ENCODE data around the gene KSR2. TPM values are rescaled to one million over a fixed set of nuclear protein-coding genes. Genes with fewer than 3 reads are reported as not detected.

The KSR2 gene
- total and polyA plus RNA-seq, 2 of the 13 experiments (the other 11 are each of a cell fraction or from before 2014, with no cell fraction given), result 0.02 TPM; not detected in 1

DNA sequence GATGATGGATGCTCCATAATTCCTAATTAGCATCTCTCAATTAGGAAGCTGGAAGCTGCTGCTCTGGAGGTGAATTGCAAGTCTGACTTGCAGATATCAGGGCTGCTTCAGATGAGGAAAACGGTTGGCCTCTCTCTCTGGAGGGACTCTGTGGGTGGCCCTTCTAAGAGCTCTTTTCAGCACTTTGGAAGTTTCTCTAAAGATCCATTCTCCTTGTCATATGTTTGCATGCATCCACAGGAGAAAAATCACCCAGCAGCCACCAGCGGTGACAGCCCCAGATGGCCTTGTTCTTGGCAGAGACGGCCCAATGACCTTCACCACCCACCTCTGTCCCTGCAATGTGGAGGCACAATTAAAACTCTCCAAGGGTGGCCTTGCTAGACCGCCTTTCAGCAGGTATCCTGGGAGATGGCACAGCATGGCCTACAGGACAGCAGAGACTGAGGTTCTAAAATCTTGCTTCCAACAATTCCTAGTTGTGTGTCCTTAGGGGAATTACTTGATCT lies 42.3 kb downstream of the KSR2 start:
- no peaks in the 10 kb centered on the region for H3K9me3 ChIP-seq (ENCODE audit: low read length)
- H4K20me1 ChIP-seq (ENCODE audit: insufficient read depth, low read length), result no peaks in the 10 kb centered on the region
- H3K27ac ChIP-seq (ENCODE audit: extremely low read length, insufficient read depth, low read length), result no peak overlapping the region
- no peak for DNase-seq (ENCODE audit: low spot score)
- H3K36me3 ChIP-seq (replicated peaks in 1 of 2; ENCODE audit: control insufficient read depth in 1 of 2, insufficient read depth in 2 of 2, low read length in 2 of 2), result no peaks in the 10 kb centered on the region
- no peak for FAIRE-seq
- H3K9ac ChIP-seq (ENCODE audit: insufficient read depth, low read depth, low read length), result no peak overlapping the region
- in situ Hi-C loops (cut with HindIII; ENCODE audit: extremely low pct_ligation_motif_present, low pct_unique_long_range_greater_than_20kb), result no loop called here
- no peak overlapping the region for H3K4me3 ChIP-seq (replicated peaks in 1 of 3; ENCODE audit: insufficient read depth in 1 of 3, low read depth in 2 of 3, low read length in 3 of 3)
- intact Hi-C loops (cut with micrococcal nuclease; ENCODE audit: unreplicated experiment), result no loop called here
- H3K79me2 ChIP-seq (ENCODE audit: insufficient read depth, low read length), result no peaks in the 10 kb centered on the region
- 14% methylated on average over 4 of the region's 4 CpGs for WGBS (ENCODE audit: low lambda C conversion rate)
- ChIA-PET POLR2A (no interaction called here), CTCF (ENCODE audit: low intra/inter-chr PET ratio, low total read pairs) (no interaction called here)
- peaks cover 0 to 6% of the 10 kb centered on the region in 2 experiments; a peak in 1 of 5 replicates for H3K27me3 ChIP-seq (ENCODE audit: control insufficient read depth in 1 of 2, insufficient read depth in 2 of 2, low read length in 2 of 2)
- no peak for ATAC-seq
- no peaks in the 10 kb centered on the region for H3K4me1 ChIP-seq (ENCODE audit: insufficient read depth, low read length)
- TF ChIP-seq ZC3H4 (CRISPR knock-in tag; IDR thresholded peaks at IDR 0.05; ENCODE audit: borderline replicate concordance) (no peak), FOSL2 (CRISPR knock-in tag; IDR thresholded peaks at IDR 0.05) (no peak), SATB2 (CRISPR knock-in tag; IDR thresholded peaks at IDR 0.05) (no peak), TSC22D2 (CRISPR knock-in tag; IDR thresholded peaks at IDR 0.05; ENCODE audit: borderline replicate concordance) (no peak), MYNN (CRISPR knock-in tag; IDR thresholded peaks at IDR 0.05; ENCODE audit: low read depth) (no peak), THYN1 (CRISPR knock-in tag; IDR thresholded peaks at IDR 0.05; ENCODE audit: borderline replicate concordance, low read depth) (no peak), THAP11 (CRISPR knock-in tag; IDR thresholded peaks at IDR 0.05) (no peak), ZNF790 (CRISPR knock-in tag; IDR thresholded peaks at IDR 0.05; ENCODE audit: borderline replicate concordance) (no peak), NFATC3 (CRISPR knock-in tag; IDR thresholded peaks at IDR 0.05) (no peak)
- TF ChIP-seq, protein P1, sequence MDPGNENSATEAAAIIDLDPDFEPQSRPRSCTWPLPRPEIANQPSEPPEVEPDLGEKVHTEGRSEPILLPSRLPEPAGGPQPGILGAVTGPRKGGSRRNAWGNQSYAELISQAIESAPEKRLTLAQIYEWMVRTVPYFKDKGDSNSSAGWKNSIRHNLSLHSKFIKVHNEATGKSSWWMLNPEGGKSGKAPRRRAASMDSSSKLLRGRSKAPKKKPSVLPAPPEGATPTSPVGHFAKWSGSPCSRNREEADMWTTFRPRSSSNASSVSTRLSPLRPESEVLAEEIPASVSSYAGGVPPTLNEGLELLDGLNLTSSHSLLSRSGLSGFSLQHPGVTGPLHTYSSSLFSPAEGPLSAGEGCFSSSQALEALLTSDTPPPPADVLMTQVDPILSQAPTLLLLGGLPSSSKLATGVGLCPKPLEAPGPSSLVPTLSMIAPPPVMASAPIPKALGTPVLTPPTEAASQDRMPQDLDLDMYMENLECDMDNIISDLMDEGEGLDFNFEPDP (CRISPR knock-in tag; conservative IDR thresholded peaks at IDR 0.05), result no peak
- TF ChIP-seq, protein P2, sequence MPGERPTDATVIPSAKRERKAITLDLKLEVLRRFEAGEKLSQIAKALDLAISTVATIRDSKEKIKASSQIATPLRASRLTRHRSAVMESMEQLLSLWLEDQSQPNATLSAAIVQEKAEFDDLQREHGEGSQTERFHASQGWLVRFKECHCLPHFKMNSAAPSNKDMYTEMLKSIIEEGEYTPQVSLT (CRISPR knock-in tag; IDR thresholded peaks at IDR 0.05; ENCODE audit: borderline replicate concordance, low read depth), result no peak
- TF ChIP-seq, protein P3, sequence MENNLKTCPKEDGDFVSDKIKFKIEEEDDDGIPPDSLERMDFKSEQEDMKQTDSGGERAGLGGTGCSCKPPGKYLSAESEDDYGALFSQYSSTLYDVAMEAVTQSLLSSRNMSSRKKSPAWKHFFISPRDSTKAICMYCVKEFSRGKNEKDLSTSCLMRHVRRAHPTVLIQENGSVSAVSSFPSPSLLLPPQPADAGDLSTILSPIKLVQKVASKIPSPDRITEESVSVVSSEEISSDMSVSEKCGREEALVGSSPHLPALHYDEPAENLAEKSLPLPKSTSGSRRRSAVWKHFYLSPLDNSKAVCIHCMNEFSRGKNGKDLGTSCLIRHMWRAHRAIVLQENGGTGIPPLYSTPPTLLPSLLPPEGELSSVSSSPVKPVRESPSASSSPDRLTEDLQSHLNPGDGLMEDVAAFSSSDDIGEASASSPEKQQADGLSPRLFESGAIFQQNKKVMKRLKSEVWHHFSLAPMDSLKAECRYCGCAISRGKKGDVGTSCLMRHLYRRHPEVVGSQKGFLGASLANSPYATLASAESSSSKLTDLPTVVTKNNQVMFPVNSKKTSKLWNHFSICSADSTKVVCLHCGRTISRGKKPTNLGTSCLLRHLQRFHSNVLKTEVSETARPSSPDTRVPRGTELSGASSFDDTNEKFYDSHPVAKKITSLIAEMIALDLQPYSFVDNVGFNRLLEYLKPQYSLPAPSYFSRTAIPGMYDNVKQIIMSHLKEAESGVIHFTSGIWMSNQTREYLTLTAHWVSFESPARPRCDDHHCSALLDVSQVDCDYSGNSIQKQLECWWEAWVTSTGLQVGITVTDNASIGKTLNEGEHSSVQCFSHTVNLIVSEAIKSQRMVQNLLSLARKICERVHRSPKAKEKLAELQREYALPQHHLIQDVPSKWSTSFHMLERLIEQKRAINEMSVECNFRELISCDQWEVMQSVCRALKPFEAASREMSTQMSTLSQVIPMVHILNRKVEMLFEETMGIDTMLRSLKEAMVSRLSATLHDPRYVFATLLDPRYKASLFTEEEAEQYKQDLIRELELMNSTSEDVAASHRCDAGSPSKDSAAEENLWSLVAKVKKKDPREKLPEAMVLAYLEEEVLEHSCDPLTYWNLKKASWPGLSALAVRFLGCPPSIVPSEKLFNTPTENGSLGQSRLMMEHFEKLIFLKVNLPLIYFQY (CRISPR knock-in tag; IDR thresholded peaks at IDR 0.05; ENCODE audit: borderline replicate concordance), result no peak
- no TSS peak for BruUV-seq (replicated peaks)
- H2AFZ ChIP-seq (ENCODE audit: low read length), result no peak overlapping the region
- H3K4me2 ChIP-seq (ENCODE audit: low read depth, low read length), result no peak overlapping the region

Measured in HepG2 (cell line).